ENCODE data around the gene EFNA1.
A peak's percentile ranks its signal among the peaks of the same experiment; 100 is the strongest.
"Not testable (repeated sequence)": the region's sequence is repeated elsewhere in the genome, so short reads cannot be mapped to it uniquely, and the experiment has no call there.

EFNA1 gene

DNA sequence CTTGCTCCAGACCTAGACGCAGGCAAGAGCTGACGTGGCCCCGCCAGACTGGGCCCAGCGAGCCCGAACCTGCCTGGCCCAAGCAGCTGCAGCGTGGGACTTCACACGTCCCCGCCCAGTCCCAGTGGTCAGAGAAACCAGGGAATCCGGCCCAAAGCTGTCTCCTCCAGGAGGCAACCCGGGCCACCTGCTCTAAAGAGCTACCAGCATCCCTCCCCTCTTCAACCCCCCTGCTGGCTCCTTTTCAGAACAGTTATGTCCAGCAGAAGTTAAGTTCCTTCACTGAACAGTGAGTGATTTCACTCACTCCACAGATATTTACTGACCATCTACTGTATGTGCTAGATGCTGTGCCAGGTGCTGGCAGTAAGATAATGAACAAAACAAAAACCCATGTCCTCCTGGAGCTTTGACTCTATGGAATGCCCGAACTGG lies 2.1 kb upstream of the EFNA1 start:
- no peak for DNase-seq

DNA sequence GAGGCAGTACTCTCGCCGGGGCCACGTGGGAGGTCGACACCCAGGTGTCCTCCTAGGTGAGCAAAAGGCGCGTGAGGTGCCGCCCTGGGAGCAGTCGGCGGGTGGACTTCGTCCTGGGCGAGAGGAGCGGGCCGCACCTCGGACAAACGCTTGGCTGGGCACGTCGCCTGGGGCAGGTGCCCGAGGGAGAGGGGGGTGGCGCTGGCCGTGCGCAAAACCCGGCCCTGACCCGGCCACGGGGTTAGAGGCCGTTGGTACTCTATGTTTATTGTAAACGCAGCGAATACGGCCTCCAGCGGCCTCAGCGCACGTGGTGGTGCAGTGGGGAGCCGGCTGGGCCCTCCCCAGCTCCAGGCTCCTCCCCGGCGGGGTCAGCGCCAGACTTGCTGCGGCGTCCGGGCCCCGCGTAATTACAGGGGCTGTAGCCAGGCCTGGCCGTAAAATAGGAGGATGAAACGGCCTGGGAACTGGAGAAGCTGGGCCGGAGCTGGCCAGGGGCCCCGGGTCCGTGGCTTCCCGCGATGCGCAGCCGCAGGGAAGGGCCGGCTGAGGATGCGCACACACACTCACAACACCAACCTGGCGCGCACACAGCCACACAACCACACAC lies 1.6 kb upstream of the EFNA1 start:
- no peak for DNase-seq

DNA sequence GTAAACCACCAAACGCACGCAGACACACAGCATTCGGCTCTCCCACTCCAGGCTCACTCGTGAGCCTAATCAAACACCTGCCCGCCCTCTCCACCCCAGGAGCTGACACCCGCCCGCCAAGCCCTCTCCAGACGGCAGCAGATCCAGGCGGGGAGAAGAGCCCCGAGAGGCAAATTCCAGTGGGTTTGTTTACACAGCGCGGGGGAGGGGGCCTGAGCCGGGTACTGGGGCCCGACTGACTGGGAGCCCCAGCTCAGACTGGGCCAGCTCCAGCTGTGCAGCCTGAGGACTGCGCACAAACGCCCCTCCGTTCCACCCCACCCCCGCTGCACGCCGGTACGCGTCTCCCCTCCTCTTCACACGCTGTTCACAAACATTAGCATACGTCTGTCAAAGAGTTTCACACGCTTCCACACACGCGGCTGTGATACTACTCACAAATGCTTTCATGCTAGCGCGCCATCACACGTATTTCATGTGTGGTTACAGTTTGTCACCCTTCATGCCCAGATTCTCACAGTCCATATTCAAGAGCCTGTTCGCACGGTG lies 1.0 kb upstream of the EFNA1 start:
- DNase-seq: peak; percentile 39

DNA sequence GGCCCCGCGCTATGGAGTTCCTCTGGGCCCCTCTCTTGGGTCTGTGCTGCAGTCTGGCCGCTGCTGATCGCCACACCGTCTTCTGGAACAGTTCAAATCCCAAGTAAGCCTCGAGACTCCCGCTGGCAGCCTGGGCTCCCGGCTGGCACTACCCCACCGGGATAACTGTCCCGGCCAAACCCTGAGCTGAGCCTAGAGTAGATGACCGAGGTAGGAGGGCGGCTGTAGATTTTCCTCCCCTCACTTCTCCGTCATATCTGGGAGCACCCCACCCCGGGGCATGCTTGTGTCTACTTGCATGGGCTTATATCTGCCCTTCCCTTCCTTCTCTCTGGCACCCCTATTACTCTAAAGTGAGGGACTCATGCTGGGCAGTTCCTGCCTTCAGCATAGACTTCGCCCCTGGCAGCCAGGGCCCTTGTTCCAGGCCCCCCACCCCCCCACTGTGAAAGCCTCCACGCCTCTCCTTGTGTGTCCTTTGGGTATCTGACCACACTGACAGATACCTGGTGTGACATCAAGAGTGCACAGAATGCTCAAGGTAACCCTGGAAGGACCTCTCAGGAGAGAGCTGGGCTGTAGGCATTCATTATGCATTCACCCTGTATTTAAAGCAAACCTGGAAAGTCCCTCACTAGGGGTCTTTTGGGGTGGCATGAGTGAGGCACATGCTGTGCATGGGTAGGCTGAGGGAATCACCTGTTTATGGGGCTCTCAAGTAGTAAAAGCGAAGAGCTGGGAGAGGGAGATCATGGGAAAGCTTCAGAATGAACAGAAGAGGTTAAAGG lies 485 bp downstream of the EFNA1 start:
- DNase-seq: no peak

DNA sequence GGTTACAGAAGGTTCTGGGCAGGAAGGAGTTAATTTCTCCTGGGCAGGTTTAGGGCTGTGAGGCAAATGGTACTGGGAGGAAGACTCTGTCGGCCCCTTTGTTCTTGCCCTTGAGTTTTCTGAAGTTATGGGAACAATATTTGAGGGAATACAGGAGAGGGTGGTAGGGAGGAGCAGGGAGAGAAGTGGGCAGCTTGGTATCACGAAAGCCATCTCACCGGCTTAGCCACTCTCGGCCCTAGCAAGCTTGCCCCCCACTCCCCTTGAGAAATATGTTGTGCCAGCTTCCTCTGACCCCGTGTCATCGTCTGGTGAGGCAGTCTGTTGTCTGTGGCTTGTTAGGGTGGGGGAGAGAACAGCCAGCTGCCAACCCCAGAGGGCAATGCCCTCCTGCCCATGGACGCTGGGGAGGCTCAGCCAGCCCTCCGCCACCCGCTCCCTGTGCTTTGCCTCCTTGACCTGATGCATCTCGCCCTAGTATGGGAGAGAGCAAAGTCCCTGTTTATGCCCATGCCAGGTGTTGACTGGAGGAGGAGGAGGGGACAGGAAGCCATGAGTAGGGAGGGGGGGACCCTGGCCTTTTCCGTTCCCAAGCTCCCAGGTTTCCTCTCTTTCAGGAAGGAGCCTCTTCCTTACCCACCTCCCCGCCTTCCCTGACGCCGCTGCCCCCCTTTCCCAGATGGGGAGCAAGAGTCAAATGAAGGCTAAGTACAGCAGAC lies 1.2 kb downstream of the EFNA1 start:
- no peak for DNase-seq

DNA sequence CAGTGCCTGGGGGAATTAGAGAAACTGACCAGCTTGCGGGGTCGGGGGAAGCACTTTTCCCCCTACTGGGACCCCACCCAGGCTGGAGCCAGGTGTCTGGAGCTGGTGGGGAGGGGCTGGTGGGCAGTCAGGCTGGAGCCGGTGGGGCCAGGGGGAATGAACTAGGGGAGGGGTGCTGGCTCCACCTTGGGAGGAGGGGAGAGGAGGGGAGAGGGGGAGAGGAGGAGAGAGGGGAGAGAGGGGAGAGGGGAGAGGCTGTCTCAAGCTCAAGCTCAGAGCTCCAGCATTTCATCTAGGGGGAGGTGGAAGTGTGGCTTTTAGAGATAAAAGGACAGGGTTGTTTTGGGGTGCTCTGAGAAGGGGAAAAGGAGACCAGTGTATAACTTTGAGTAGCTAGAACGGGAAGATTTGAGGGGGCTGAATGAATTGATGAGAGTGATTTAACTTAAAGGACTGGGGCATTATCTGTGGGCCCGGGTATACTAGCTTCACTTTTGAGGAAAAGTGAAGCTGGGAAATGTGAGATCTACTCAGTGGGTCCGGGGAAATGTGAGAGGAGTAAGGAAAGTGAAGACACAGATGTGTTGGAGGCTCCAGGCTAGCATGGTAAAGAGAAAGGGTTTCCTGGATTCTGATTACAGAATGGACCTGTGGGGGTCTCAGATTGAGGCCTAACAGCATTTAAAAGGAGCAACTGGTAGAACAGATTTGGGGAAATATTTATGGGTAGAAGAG lies 2.8 kb downstream of the EFNA1 start:
- no peak for DNase-seq

DNA sequence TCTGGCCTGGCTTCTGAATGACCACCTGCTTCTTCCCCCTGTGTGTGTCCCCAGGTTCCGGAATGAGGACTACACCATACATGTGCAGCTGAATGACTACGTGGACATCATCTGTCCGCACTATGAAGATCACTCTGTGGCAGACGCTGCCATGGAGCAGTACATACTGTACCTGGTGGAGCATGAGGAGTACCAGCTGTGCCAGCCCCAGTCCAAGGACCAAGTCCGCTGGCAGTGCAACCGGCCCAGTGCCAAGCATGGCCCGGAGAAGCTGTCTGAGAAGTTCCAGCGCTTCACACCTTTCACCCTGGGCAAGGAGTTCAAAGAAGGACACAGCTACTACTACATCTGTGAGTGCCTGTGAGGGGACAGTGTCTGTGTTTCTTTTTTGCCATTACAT lies 3.6 kb downstream of the EFNA1 start:
- no peak for DNase-seq

DNA sequence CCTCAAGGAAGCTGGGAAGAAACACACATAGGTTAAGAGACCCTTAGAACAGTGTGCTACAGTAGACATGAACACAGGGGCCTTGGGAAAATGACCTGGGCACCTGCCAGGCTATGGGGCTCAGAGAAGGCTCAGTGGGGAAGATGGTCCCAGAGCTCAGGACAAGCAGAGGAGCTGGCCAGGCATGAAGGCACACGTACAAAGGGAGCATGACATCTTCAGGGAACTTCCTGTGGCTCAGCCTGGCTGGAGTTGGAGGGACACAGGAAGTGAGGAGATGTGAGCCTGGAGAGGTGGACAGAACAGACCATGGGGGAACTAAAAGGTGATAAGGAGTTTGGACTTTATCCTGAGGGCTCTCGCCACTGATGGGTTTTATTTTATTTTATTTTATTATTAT lies 4.2 kb downstream of the EFNA1 start:
- no peak for DNase-seq

DNA sequence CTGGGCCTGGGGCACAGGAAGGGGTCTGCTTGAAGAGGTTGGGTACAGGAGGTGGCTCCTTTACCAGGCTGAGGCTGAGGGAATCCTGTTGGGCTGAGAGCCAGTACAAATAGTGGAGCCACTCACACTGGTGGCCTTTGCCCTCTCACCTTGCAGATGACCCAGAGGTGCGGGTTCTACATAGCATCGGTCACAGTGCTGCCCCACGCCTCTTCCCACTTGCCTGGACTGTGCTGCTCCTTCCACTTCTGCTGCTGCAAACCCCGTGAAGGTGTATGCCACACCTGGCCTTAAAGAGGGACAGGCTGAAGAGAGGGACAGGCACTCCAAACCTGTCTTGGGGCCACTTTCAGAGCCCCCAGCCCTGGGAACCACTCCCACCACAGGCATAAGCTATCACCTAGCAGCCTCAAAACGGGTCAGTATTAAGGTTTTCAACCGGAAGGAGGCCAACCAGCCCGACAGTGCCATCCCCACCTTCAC lies 6.2 kb downstream of the EFNA1 start:
- DNase-seq: no peak

DNA sequence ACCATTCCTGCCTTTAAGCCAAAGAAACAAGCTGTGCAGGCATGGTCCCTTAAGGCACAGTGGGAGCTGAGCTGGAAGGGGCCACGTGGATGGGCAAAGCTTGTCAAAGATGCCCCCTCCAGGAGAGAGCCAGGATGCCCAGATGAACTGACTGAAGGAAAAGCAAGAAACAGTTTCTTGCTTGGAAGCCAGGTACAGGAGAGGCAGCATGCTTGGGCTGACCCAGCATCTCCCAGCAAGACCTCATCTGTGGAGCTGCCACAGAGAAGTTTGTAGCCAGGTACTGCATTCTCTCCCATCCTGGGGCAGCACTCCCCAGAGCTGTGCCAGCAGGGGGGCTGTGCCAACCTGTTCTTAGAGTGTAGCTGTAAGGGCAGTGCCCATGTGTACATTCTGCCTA lies 6.6 kb downstream of the EFNA1 start:
- DNase-seq: no peak

DNA sequence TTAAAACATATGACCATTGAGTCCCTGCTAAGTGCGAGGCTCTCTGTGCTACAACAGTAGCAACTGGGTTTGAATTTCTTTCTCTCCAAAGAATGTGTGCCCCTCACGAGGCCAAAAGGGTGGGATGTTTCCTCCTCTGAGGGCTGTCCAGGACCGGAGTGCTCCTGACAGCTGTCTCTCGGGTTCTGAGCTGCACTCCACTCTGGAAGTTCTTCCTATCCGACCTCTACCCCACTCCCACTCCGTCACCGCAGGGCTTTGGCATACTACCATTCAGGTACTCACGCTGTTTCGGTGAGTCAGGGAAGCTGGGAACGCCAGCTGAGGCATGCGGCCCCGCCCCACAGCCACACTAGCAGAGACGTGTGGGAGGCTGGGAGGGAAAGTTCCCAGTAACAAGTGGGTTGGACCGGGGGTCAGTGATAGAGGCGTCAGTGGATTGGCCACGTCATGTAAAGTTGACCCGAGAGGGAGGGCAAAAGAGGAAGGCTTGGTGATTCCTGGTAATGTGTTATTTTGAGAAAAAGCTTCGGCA lies 7.3 kb downstream of the EFNA1 start:
- DNase-seq: peak; percentile 78

DNA sequence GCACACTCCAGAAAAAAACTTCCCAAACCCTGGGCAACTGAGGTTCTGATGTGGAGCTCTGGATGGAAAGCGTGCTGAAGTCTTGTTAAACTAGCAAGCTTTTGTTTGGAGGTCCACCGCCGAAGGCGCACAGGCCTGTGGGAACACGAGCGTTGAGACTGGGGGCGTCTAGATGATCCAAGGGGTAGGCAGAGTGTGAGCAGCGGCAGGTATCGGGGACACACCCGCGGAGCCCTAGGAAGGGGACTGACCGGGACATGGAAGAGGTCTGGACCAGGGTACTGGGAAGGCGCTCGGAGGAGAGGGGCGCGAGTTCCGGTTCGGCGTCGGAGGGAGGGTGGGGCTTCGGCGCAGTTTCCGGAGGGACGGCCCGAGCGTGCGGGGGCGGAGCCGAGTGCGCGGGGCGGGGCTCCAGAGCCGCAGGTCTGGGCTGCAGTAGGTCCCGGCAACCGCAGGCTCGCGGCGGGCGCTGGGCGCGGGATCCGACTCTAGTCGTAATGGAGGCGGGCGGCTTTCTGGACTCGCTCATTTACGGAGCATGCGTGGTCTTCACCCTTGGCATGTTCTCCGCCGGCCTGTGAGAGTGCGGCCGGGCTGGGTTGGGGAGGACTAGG lies 7.8 kb downstream of the EFNA1 start, which contains the start of gene SLC50A1:
Gene SLC50A1, plus strand, starts transcription at position 438 of the 614 bp plus-strand sequence. Its CDS starts 60 bp downstream, at position 498.
- peak; percentile 93 for DNase-seq

DNA sequence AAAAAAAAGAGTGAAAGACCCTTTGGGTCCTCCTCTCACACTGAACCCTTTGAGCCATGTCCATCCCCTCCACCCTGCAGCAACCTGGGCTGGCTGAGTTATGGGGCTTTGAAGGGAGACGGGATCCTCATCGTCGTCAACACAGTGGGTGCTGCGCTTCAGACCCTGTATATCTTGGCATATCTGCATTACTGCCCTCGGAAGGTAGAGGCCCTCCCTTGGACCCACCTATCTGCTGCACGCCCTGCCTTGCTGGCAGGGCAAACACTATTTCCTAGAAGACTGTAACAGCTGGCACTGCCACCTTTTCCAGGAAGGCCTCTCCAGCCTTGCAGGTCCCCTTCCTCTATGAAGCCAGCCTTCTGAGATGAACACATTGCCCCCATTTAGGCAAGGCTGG lies 9.1 kb downstream of the EFNA1 start:
- no peak for DNase-seq

DNA sequence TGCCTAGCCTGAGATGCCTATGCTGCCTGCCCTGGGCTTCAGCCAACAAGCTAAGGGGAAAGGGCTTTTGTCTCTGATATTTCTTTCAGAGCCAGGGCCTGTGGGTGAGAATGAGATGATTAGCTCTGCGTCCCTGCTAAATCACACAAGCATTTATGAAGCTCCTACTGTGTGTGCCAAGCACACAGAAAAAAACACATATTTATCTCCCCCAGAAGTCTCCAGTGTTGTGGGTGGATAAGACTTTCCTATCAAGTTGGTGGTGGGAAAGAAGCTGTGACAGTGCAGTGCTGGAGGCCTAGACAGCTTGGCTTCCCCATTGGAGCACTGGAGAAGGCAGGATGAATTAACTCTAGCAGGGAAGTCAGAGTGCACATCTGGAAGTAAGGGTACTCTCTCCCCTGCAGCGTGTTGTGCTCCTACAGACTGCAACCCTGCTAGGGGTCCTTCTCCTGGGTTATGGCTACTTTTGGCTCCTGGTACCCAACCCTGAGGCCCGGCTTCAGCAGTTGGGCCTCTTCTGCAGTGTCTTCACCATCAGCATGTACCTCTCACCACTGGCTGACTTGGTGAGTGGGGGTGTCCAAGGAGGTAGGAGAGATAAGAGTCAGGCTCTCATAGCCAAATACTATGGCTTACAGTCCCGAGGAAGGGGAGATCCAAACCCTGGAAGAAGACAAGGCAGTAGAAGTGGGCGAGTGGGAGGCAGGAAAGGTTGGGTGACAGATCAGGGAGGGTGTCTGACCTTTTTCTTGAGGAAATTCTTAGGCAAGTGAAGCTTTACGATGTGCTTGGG lies 9.7 kb downstream of the EFNA1 start:
- no peak for DNase-seq

DNA sequence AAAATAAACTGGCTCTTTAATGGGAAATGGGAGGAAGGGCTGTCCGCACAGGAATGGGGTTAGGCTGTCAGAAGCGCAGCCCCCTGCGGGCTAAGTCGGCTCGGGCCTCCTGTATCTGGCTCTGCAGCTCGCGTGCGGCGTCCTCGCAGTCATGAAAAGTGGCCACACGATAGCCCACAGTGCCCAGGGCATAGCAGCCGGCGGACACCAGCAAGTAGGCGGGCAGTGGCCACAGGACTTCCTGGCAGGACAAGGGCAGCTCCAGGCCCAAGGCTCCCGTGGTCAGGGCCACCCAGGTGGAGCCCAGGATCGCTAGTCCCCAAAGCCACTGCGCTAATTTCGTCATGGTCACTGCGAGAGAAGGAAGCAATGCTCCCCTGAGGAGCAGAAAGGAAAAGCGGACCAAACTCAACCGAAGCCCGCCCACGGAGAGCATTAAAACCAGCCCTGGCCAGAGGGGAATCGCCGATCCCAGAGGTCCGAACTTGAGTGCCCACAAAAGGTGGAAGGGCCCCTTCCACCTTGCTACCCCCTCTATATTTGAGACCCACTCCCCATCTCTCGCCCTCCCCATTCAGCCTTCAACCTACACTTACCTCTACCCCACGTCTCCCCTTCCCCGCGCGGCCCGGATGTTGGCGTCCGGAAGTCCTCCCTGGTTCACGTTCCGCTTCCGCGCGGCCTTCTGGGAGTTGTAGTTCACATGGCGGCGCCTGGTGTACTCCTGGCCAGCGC lies 12.4 kb downstream of the EFNA1 start, which contains the start of gene DPM3:
Gene DPM3, minus strand, starts transcription at position 637 of the 735 bp plus-strand sequence. Its CDS starts 291 bp downstream, at position 346.
- DNase-seq: peak; percentile 93

DNA sequence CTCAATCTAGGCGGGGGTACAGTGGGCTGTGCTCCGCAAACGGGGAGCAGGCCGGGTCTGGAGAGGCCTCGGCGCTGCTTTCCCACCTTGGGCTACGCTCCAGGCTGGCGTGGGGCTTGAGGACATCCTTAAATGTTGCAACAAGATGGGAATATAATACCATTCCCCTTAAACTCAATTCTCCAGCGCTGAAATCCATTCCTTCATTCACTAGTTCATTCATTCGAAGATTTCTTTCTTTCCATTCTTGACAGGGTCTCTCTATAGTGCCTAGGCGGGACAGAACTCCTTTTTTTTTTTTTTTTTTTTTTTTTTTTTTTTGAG lies 12.9 kb downstream of the EFNA1 start:
- DNase-seq: no peak

DNA sequence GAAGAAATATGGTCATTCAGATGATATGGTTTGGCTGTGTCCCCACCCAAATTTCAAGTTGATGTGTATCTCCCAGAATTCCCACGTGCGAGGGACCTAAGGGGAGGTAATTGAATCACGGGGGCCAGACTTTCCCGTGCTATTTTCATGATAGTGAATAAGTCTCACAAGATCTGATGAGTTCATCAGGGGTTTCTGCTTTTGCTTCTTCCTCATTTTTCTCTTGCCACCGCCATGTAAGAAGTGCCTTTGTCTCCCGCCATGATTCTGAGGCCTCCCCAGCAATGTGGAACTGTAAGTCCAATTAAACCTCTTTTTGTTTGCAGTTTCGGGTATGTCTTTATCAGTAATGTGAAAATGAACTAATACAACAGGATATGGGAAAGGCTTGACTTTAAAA lies 14.1 kb downstream of the EFNA1 start:
- no peak for DNase-seq

DNA sequence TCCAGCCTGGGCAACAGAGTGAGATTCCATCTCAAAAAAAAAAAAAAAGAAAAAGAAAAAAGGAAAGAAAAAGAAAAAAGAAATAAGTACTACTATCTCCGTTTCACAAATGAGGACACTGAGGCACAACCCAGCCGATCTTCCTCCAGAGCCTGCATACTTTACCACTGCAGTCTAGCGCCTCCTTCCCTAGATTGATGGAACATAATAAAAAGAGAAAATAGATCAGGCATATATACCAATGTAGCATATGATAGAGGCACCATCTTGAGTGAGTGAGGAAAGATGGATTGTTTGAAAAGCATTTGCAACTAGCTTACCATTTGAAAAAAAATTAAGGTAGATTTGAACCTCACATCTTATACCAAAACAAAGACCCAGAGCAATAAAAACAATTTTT lies 17.8 kb downstream of the EFNA1 start:
- DNase-seq: no peak

DNA sequence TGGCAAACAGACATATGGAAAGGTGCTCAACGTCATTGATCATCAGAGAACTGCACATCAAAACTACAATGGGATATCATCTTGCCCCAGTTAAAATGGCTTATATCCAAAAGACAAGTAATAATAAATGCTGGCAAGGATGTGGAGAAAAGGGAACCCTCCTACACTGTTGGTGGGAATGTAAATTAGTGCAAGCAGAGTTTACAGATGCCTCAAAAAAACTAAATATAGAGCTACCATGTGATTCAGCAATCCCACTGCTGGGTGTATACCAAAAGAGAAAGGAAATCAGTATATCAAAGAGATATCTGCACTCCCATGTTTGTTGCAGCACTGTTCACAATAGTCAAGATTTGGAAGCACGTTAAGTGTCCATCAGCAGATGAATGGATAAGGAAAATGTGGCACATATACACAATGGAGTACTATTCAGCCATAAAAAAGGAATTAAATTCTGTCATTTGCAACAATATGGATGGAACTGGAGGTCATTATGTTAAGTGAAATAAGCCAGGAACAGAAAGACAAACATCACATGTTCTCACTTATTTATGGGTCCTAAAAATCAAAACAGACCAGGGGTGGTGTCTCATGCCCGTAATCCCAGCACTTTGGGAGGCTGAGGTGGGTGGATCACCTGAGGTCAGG lies 28.4 kb downstream of the EFNA1 start:
- not testable (repeated sequence) for DNase-seq

DNA sequence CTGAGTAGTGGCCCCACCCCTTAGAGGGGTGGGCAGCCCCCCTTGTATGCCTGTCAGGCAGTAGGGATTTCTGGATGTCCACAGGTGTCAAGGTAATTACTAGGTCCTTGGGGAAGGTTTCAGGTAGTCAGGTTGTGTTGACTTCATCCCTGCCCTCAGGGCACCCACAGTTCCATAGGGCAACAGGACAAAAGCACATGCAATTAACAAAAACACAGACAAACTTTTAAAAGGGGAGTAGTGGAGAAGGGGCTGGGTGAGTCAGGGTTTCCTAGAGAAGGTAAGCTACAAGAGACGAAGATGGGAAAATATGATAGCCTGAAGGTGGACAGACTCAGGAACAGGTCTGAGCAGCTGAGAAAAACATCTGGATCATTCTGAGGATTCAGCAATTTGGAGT lies 31.3 kb downstream of the EFNA1 start:
- no peak for DNase-seq
